H1 (cell line): ENCODE data around the gene RNF4. TPM values are rescaled to one million over a fixed set of nuclear protein-coding genes. Genes with fewer than 3 reads are reported as not detected.

Source experiments
- BCL11A ChIP-seq, 2 experiments: IDR thresholded peaks; one replicate each; pipeline ENCODE4 v1.6.1; 2011; ENCODE audit warnings: low read depth in 2 of 2, low read length in 2 of 2, mild to moderate bottlenecking in 2 of 2
- POU5F1 ChIP-seq: IDR thresholded peaks from 2 replicates; pipeline ENCODE4 v1.6.1; 2011; ENCODE audit warnings: low read depth, mild to moderate bottlenecking, low read length, moderate library complexity
- SP2 ChIP-seq: IDR thresholded peaks from 2 replicates; pipeline ENCODE4 v1.6.1; 2012; ENCODE audit warnings: mild to moderate bottlenecking, low read length, inconsistent platforms
- TCF12 ChIP-seq: IDR thresholded peaks from 2 replicates; pipeline ENCODE4 v1.6.1; 2011; ENCODE audit warnings: low read depth, mild to moderate bottlenecking, low read length
- polyA plus RNA-seq, 7 experiments: library from polyadenylated mRNA; depleted of rRNA in 3 of 7; stranded (reverse) in 5 of 7; unstranded in 2 of 7; fragments of >200 nt in 5 of 7; fragments of 200-250 nt in 2 of 7; gene quantifications; 1 replicate in 5 of 7; 2 replicates in 1 of 7; 4 replicates in 1 of 7; pipeline versions ENCODE4 v1.2.1 to v1.2.3, GENCODE V29; 2011 to 2013; ENCODE audit warnings: missing spikeins in 2 of 7, mixed read lengths in 2 of 7
- total RNA-seq: library from RNA; stranded (reverse); fragmentation: NEBNext Ultra II Directional; extraction: Animal tissue kit (Norgen Biotek cat#: 25700); gene quantifications from 2 replicates; pipeline ENCODE4 v1.2.1, GENCODE V29; 2021
- TF ChIP-seq, protein P1 (sequence below): IDR thresholded peaks from 2 replicates; pipeline ENCODE4 v1.6.1; 2011; ENCODE audit warnings: low read length, improper control_type of control experiment

RNF4 gene
- total and polyA plus RNA-seq, 2 of the 8 experiments (the other 6 are each of a cell fraction or from before 2014, with no cell fraction given): 68.2 to 78.9 TPM

DNA sequence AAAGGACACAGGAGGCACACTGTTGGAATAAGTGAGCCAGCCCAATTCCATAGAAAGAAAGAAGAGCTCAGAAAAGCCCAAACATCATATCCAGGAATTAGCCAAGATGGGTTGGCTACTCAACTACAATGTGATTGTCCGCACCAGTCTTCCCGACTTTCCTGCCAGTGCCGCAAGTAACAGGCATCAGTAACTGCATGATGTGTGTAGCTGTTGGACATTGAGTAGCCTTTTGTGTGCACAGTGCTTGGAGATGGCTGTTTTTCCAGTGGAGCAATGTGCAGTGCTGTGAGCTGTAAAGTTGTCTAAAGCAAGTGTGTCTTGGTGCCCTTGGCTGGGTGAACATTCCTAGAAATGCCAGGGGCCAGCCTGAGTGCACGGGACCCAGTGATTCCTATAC lies 38.4 kb downstream of the RNF4 start (continued):
- TF ChIP-seq TCF12 (no peak), SP2 (no peak), POU5F1 (no peak), BCL11A (IDR thresholded peaks at IDR 0.05; ENCODE audit: low read depth in 2 of 2, low read length in 2 of 2) (no peak)
- TF ChIP-seq, protein P1, sequence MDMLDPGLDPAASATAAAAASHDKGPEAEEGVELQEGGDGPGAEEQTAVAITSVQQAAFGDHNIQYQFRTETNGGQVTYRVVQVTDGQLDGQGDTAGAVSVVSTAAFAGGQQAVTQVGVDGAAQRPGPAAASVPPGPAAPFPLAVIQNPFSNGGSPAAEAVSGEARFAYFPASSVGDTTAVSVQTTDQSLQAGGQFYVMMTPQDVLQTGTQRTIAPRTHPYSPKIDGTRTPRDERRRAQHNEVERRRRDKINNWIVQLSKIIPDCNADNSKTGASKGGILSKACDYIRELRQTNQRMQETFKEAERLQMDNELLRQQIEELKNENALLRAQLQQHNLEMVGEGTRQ: no peak
- TF ChIP-seq, all 59 proteins: peak for 0
